ENCODE results near the gene XCR1.

DNA sequence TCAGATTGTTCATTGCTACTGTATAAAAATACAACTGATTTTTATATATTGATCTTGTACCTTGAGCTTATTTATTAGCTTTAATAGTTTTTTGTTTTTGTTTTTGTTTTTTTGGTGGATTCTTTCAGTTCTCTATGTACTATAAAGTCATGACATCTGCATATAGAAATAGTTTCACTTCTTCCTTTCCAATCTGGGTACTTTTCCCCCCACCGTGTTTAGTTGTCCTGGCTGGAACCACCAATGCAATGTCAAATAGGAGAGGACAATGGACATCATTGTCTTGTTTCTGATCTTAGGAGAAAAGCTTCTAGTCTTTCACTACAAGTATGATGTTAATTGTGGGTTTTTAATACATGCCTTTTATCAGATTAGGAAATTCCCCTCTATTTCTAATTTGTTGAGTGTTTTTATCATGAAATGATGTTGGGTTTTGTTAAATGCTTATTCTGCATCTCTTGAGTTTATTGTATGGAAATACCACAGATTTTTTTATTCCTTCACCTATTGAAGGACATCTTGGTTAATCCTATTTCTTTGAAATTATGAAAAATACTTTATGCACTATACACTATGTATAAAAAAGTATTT is 2.8 kb upstream of the XCR1 start:
- TF ChIP-seq, protein P1, sequence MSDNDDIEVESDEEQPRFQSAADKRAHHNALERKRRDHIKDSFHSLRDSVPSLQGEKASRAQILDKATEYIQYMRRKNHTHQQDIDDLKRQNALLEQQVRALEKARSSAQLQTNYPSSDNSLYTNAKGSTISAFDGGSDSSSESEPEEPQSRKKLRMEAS (IDR thresholded peaks at IDR 0.05): no peak
- TF ChIP-seq TAF1 (IDR thresholded peaks at IDR 0.05; ENCODE audit: low read depth) (no peak), RAD21 (IDR thresholded peaks at IDR 0.05; ENCODE audit: low read depth) (no peak), TCF12 (IDR thresholded peaks at IDR 0.05; ENCODE audit: low read depth) (no peak), ZBTB7A (IDR thresholded peaks at IDR 0.05; ENCODE audit: low read depth) (no peak), YY1 (IDR thresholded peaks at IDR 0.05; ENCODE audit: low read depth) (no peak)
